Endothelial cell (in vitro differentiated cells): ENCODE measurements around the gene SHANK1. TPM values are rescaled to one million over a fixed set of nuclear protein-coding genes. Genes with fewer than 3 reads are reported as not detected.

Experiments used
- DNase-seq: peaks from one replicate; pipeline ENCODE4 v3.0.0; 2021; ENCODE audit warnings: low spot score
- H3K27ac Mint-ChIP-seq: one replicate; pipeline ENCODE4 v1.8.0; 2021; ENCODE audit warnings: mixed read lengths, inconsistent platforms; ENCODE audit not compliant: unreplicated experiment
- H3K27me3 Mint-ChIP-seq: one replicate; pipeline ENCODE4 v1.8.0; 2021; ENCODE audit warnings: mild to moderate bottlenecking, moderate library complexity, mixed read lengths, inconsistent platforms; ENCODE audit not compliant: unreplicated experiment
- H3K36me3 Mint-ChIP-seq: one replicate; pipeline ENCODE4 v1.8.0; 2021; ENCODE audit warnings: mild to moderate bottlenecking, low read depth, mixed read lengths, inconsistent platforms; ENCODE audit not compliant: unreplicated experiment
- H3K4me1 Mint-ChIP-seq: one replicate; pipeline ENCODE4 v1.8.0; 2021; ENCODE audit warnings: mild to moderate bottlenecking, mixed read lengths, inconsistent platforms; ENCODE audit not compliant: unreplicated experiment
- H3K4me3 Mint-ChIP-seq: one replicate; pipeline ENCODE4 v1.8.0; 2021; ENCODE audit warnings: mild to moderate bottlenecking, mixed read lengths, inconsistent platforms; ENCODE audit not compliant: unreplicated experiment
- H3K9me3 Mint-ChIP-seq: one replicate; pipeline ENCODE4 v1.8.0; 2021; ENCODE audit warnings: mixed read lengths, inconsistent platforms; ENCODE audit not compliant: unreplicated experiment
- total RNA-seq: library from RNA; stranded (reverse); fragmentation: NEBNext Ultra II Directional; extraction: Animal tissue kit (Norgen Biotek cat#: 25700); gene quantifications from one replicate; pipeline ENCODE4 v1.2.1, GENCODE V29; 2021; ENCODE audit not compliant: unreplicated experiment
- TF ChIP-seq, protein P1 (sequence below): fragments of 200-600 bp; sonication (generic); IDR thresholded peaks from one replicate; pipeline ENCODE4 v1.5.0; 2021; ENCODE audit warnings: antibody characterized with exemption; ENCODE audit not compliant: unreplicated experiment

Gene SHANK1
- total RNA-seq, 1 donor from 2014 or later, result 6.5 TPM

DNA sequence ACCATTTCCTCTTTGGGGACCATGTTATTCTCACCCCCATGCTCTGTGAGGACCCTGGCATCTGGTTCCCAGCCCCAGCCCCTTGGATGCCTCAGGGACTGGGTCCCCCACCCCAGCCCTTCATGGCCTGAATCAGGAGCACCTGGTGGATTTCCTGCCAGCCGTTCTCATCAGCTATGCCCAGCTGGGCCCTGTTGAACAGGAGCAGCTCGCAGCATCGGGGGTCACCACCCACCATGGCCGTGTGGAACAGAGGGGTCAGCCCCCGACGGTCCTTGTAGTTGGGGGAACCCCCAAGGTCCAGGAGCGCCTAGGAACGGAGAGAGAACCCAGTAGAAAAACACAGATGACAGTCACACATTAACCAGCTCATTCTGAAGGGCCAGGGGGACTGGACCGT lies 7.8 kb downstream of the SHANK1 start:
- Mint-ChIP-seq H3K4me3 (no peak overlapping the region), H3K4me1 (no peaks in the 10 kb centered on the region), H3K27me3 (peaks cover 17% of the 10 kb centered on the region), H3K36me3 (peaks cover 15% of the 10 kb centered on the region), H3K27ac (no peak overlapping the region), H3K9me3 (peaks cover 41% of the 10 kb centered on the region)
- TF ChIP-seq, protein P1, sequence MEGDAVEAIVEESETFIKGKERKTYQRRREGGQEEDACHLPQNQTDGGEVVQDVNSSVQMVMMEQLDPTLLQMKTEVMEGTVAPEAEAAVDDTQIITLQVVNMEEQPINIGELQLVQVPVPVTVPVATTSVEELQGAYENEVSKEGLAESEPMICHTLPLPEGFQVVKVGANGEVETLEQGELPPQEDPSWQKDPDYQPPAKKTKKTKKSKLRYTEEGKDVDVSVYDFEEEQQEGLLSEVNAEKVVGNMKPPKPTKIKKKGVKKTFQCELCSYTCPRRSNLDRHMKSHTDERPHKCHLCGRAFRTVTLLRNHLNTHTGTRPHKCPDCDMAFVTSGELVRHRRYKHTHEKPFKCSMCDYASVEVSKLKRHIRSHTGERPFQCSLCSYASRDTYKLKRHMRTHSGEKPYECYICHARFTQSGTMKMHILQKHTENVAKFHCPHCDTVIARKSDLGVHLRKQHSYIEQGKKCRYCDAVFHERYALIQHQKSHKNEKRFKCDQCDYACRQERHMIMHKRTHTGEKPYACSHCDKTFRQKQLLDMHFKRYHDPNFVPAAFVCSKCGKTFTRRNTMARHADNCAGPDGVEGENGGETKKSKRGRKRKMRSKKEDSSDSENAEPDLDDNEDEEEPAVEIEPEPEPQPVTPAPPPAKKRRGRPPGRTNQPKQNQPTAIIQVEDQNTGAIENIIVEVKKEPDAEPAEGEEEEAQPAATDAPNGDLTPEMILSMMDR, result no peak
- no peak for DNase-seq

DNA sequence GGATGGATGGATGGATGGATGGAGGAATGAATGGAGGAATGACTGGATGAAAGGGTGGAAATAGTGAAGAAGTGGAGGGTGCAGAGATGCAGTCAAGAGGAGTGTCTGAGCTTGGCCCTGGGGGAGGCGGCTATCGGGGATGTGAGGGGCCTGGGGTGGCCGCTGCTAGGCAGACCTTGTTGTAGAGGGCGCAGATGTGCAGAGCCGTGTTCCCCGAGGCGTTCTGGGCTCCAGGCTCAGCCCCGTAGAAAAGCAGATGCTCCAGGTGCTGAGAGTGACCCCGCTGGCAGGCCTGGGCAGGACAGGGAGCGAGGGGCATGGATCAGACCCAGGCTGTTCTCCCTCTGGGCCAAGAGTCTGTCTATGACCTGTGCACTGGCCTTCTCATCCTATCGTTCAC lies 8.4 kb downstream of the SHANK1 start:
- peaks cover 20% of the 10 kb centered on the region for H3K27me3 Mint-ChIP-seq
- H3K36me3 Mint-ChIP-seq, result peaks cover 15% of the 10 kb centered on the region
- H3K4me1 Mint-ChIP-seq, result no peaks in the 10 kb centered on the region
- peak overlapping the region; percentile 12 for H3K4me3 Mint-ChIP-seq
- H3K9me3 Mint-ChIP-seq, result peaks cover 41% of the 10 kb centered on the region
- DNase-seq, result no peak
- no peak overlapping the region for H3K27ac Mint-ChIP-seq
- TF ChIP-seq, protein P1, result no peak

DNA sequence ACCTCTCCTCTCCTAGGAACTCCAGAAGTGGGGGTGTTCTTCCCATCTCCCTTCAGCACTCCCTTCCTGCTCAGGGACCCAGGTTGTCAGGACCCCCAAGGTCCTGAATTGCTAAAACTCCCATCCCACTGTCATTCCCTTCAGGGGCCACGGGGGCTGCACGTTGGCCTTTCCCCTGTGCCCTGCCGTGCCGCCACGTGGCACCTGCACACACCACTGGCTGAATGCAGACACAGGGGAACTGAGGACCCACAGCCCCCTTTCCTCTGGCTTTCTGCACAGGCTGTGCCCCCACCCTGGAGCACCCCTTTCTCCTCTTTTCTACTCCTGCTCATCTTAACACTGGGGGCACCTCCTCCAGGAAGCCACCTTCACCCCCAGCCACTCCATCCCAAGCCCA lies 9.0 kb downstream of the SHANK1 start:
- Mint-ChIP-seq H3K36me3 (peaks cover 15% of the 10 kb centered on the region), H3K27ac (no peak overlapping the region), H3K9me3 (peaks cover 38% of the 10 kb centered on the region), H3K27me3 (peaks cover 17% of the 10 kb centered on the region), H3K4me1 (no peaks in the 10 kb centered on the region), H3K4me3 (peak overlapping the region; percentile 12)
- DNase-seq, result no peak
- TF ChIP-seq, protein P1, result no peak

DNA sequence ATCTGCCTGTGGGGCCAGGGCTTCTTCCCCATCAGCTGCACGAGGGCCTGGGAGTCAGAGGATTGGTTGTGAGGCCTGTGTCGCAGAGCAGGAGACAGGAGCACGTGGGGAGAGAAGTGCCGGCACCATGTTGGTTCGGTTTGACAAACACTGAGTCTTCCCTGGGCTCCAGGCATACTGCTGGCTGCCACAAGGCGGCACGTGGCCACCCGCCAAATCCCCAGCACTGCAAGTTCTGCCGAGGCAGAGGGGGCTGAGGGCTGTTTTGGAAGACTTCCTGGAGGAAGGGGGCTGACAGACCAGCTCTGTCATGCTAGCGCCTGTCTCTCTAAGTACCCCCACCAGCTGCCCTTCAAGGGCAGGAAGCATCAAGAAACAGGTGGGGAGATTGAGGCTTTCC lies 9.5 kb downstream of the SHANK1 start:
- Mint-ChIP-seq H3K27ac (no peak overlapping the region), H3K36me3 (peaks cover 15% of the 10 kb centered on the region), H3K4me3 (no peak overlapping the region), H3K9me3 (peaks cover 34% of the 10 kb centered on the region), H3K4me1 (no peaks in the 10 kb centered on the region), H3K27me3 (peaks cover 16% of the 10 kb centered on the region)
- TF ChIP-seq, protein P1, result no peak
- no peak for DNase-seq

DNA sequence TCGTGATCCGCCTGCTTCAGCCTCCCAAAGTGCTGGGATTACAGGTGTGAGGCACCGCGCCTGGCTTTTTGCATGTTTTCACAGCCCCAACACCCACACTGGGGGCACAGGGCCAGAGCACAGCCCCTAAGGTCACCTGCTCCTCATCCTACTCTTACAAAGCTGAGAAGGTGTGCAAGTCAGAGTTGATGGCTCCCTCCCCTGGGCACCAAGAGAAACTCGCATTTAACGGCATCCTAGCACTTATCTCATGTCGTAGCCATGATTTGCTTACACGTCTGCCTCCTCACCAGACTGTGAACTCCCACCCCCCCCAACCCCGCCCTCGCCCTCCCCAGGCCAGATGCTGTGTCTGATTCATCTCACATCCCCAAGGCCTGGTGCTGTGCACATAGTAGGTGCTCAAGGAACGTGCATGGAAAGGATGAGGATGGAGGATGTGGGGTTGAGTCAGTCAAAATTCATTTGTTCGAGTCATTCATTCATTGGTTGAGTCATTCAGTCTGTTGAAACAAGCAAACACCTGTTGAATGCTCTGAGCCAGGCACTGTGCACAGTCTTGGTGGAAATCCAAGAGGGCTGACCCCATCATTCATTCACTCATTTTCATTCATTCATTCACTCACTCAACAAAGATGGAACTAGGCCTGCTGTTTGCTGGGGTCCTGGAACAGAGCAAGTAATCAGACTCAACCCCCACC lies 11.3 kb downstream of the SHANK1 start:
- TF ChIP-seq, protein P1, result no peak
- Mint-ChIP-seq H3K27ac (no peak overlapping the region), H3K9me3 (peaks cover 34% of the 10 kb centered on the region), H3K4me1 (no peaks in the 10 kb centered on the region), H3K4me3 (no peak overlapping the region), H3K27me3 (peaks cover 15% of the 10 kb centered on the region), H3K36me3 (peaks cover 11% of the 10 kb centered on the region)
- DNase-seq, result no peak
